CD14-positive monocyte (primary cell): ENCODE data around the gene STK11. TPM values are rescaled to one million over a fixed set of nuclear protein-coding genes. Genes with fewer than 3 reads are reported as not detected.

ENCODE experiments used
- DNase-seq, 3 donors: peaks; one replicate each; pipeline ENCODE4 v3.0.0-alpha.2; 2011 to 2022
- H2AFZ ChIP-seq: 2 replicates; pipeline ENCODE4 v1.6.0; 2012; ENCODE audit warnings: mild to moderate bottlenecking, low read depth, low read length, inconsistent platforms; ENCODE audit not compliant: insufficient read depth, poor library complexity, severe bottlenecking
- H3K27ac ChIP-seq, 2 donors: 1 replicate in 1 of 2; 2 replicates in 1 of 2; pipeline ENCODE4 v1.5.1; 2012 to 2013; ENCODE audit warnings: low read length in 2 of 2, control low read depth in 1 of 2, inconsistent platforms in 1 of 2, low read depth in 1 of 2, mild to moderate bottlenecking in 1 of 2
- H3K27me3 ChIP-seq, 2 donors: one replicate each; pipeline versions ENCODE4 v1.6.0 to v1.6.1; 2011 to 2013; ENCODE audit warnings: low read length in 2 of 2; ENCODE audit not compliant: control insufficient read depth in 2 of 2, insufficient read depth in 2 of 2
- H3K36me3 ChIP-seq, 2 donors: replicated peaks in 1 of 2; 1 replicate in 1 of 2; 2 replicates in 1 of 2; pipeline versions ENCODE4 v1.5.1 to v1.6.1; 2012 to 2013; ENCODE audit warnings: low read length in 2 of 2, control low read depth in 1 of 2, inconsistent platforms in 1 of 2, mild to moderate bottlenecking in 1 of 2; ENCODE audit not compliant: insufficient read depth in 2 of 2, control insufficient read depth in 1 of 2
- H3K4me1 ChIP-seq, 2 donors: 1 replicate in 1 of 2; 2 replicates in 1 of 2; pipeline versions ENCODE4 v1.5.1 to v1.6.1; 2012 to 2013; ENCODE audit warnings: low read length in 2 of 2, control low read depth in 1 of 2, inconsistent platforms in 1 of 2, mild to moderate bottlenecking in 1 of 2, moderate library complexity in 1 of 2; ENCODE audit not compliant: insufficient read depth in 2 of 2, control insufficient read depth in 1 of 2
- H3K4me2 ChIP-seq: replicated peaks from 2 replicates; pipeline ENCODE3; 2012; ENCODE audit warnings: low read length, moderate library complexity, mild to moderate bottlenecking; ENCODE audit not compliant: poor library complexity, severe bottlenecking; ENCODE audit errors: extremely low read depth
- H3K4me3 ChIP-seq, 3 experiments: fragments of 200-600 bp in 1 of 3; sonication (generic) in 1 of 3; replicated peaks in 1 of 3; 1 replicate in 2 of 3; 2 replicates in 1 of 3; pipeline ENCODE4 v1.5.1; 2011 to 2013; ENCODE audit warnings: low read length in 3 of 3, mild to moderate bottlenecking in 3 of 3, control low read depth in 2 of 3, low read depth in 2 of 3, inconsistent platforms in 1 of 3, moderate library complexity in 1 of 3
- H3K79me2 ChIP-seq: 2 replicates; pipeline ENCODE4 v1.6.0; 2012; ENCODE audit warnings: mild to moderate bottlenecking, control low read depth, inconsistent platforms, low read length, moderate library complexity; ENCODE audit not compliant: insufficient read depth
- H3K9ac ChIP-seq: 2 replicates; pipeline ENCODE4 v1.6.0; 2017; ENCODE audit warnings: low read length, mild to moderate bottlenecking; ENCODE audit not compliant: insufficient read depth, poor library complexity, severe bottlenecking
- H3K9me3 ChIP-seq, 2 donors: replicated peaks in 1 of 2; 1 replicate in 1 of 2; 2 replicates in 1 of 2; pipeline versions ENCODE4 v1.5.1 to v1.6.1; 2012 to 2013; ENCODE audit warnings: low read length in 2 of 2, control low read depth in 1 of 2; ENCODE audit not compliant: control insufficient read depth in 1 of 2, insufficient read depth in 1 of 2
- H4K20me1 ChIP-seq: 2 replicates; pipeline ENCODE4 v1.6.0; 2012; ENCODE audit warnings: mild to moderate bottlenecking, low read length, control low read depth, moderate library complexity; ENCODE audit not compliant: insufficient read depth
- H3K27ac Mint-ChIP-seq, 7 donors: one replicate each; pipeline ENCODE4 v1.8.0; 2020; ENCODE audit warnings: mild to moderate bottlenecking in 7 of 7, mixed read lengths in 7 of 7, moderate library complexity in 6 of 7, inconsistent platforms in 2 of 7
- H3K27me3 Mint-ChIP-seq, 3 donors: one replicate each; pipeline ENCODE4 v1.8.0; 2021 to 2022; ENCODE audit warnings: low read depth in 3 of 3, mild to moderate bottlenecking in 3 of 3, mixed read lengths in 3 of 3, moderate library complexity in 3 of 3, inconsistent platforms in 1 of 3
- H3K36me3 Mint-ChIP-seq, 2 donors: one replicate each; pipeline ENCODE4 v1.8.0; 2020; ENCODE audit warnings: mixed read lengths in 2 of 2, inconsistent platforms in 1 of 2, mild to moderate bottlenecking in 1 of 2
- H3K4me1 Mint-ChIP-seq: one replicate; pipeline ENCODE4 v1.8.0; 2020; ENCODE audit warnings: mild to moderate bottlenecking, mixed read lengths
- H3K4me3 Mint-ChIP-seq, 2 donors: one replicate each; pipeline ENCODE4 v1.8.0; 2020; ENCODE audit warnings: mild to moderate bottlenecking in 2 of 2, mixed read lengths in 2 of 2, moderate library complexity in 1 of 2
- H3K9me3 Mint-ChIP-seq, 7 donors: one replicate each; pipeline ENCODE4 v1.8.0; 2020 to 2022; ENCODE audit warnings: mixed read lengths in 7 of 7, mild to moderate bottlenecking in 6 of 7, moderate library complexity in 6 of 7, inconsistent platforms in 2 of 7
- CTCF ChIP-seq: fragments of 200-600 bp; IDR thresholded peaks from one replicate; pipeline ENCODE4 v1.8.0; 2022; ENCODE audit warnings: antibody characterized with exemption, mild to moderate bottlenecking
- WGBS: methylation state at CpG from one replicate; pipeline ENCODE4 v1.1.5; 2013; ENCODE audit warnings: missing lambda C conversion rate; ENCODE audit not compliant: insufficient coverage; 5-methylcytosine and 5-hydroxymethylcytosine counted together
- intact Hi-C, 2 donors: fragments of 100-400 bp; cut with micrococcal nuclease; formaldehyde crosslinking; loops; one replicate each; pipeline versions ENCODE4 v1.15.0 to v1.15.1; 2023
- polyA plus RNA-seq, 3 donors: library from polyadenylated mRNA; depleted of rRNA in 1 of 3; unstranded in 2 of 3; stranded (reverse) in 1 of 3; fragments of 300-500 nt in 2 of 3; fragments of >200 nt in 1 of 3; fragmentation: Illumina TruSeq in 2 of 3; gene quantifications; 1 replicate in 2 of 3; 2 replicates in 1 of 3; pipeline ENCODE4 v1.2.3, GENCODE V29; 2012 to 2021

The STK11 gene
- polyA plus RNA-seq, 3 donors = 6.2 to 72.1 (median 15.4) TPM

- no peak within 1 kb of the TSS for H2AFZ ChIP-seq
- peaks cover 58% of the 10 kb centered on the region for H3K79me2 ChIP-seq
- H3K27me3 ChIP-seq = peaks cover 0 to 8% of the 10 kb centered on the region in 2 donors
- DNase-seq = peak; percentile 99 to 100 (median 99)
- Mint-ChIP-seq H3K27me3 (peaks cover 6 to 14% (median 9%) of the 10 kb centered on the region in 3 donors), H3K4me3 (peak within 1 kb of the TSS; percentile 82 to 89), H3K4me1 (peaks cover 72% of the 10 kb centered on the region), H3K9me3 (peaks cover 0 to 2% (median 0%) of the 10 kb centered on the region in 7 donors), H3K27ac (peak within 1 kb of the TSS; percentile 84 to 94 (median 91)), H3K36me3 (peaks cover 34 to 40% of the 10 kb centered on the region in 2 donors)
- H3K4me2 ChIP-seq = peak within 1 kb of the TSS; percentile 100
- H3K4me3 ChIP-seq = peak within 1 kb of the TSS; percentile 76 to 98 (median 87)
- no peak for TF ChIP-seq CTCF
- under 1% methylated on average over 47 of the region's 50 CpGs for WGBS
- peak within 1 kb of the TSS; percentile 73 to 87 for H3K27ac ChIP-seq
- intact Hi-C loops = loop anchor here in 1 of 2 donors (5.0 kb wide), 1 partner anchor 167 kb away; the partner anchor contains the start of gene GPX4
- peaks cover 76 to 88% of the 10 kb centered on the region in 2 donors for H3K4me1 ChIP-seq
- peak within 1 kb of the TSS; percentile 91 for H3K9ac ChIP-seq
- peaks cover 33 to 37% of the 10 kb centered on the region in 2 donors for H3K36me3 ChIP-seq
- no peaks in the 10 kb centered on the region for H3K9me3 ChIP-seq
- peaks cover 66% of the 10 kb centered on the region for H4K20me1 ChIP-seq
These were observed 63.5 kb downstream of the STK11 start, which contains the start of gene CIRBP for GRCh38 chr19:1269065-1269477. CIRBP (plus strand) TSS chr19:1269332; CDS start chr19:1270934, 1,602 bp downstream.

DNA sequence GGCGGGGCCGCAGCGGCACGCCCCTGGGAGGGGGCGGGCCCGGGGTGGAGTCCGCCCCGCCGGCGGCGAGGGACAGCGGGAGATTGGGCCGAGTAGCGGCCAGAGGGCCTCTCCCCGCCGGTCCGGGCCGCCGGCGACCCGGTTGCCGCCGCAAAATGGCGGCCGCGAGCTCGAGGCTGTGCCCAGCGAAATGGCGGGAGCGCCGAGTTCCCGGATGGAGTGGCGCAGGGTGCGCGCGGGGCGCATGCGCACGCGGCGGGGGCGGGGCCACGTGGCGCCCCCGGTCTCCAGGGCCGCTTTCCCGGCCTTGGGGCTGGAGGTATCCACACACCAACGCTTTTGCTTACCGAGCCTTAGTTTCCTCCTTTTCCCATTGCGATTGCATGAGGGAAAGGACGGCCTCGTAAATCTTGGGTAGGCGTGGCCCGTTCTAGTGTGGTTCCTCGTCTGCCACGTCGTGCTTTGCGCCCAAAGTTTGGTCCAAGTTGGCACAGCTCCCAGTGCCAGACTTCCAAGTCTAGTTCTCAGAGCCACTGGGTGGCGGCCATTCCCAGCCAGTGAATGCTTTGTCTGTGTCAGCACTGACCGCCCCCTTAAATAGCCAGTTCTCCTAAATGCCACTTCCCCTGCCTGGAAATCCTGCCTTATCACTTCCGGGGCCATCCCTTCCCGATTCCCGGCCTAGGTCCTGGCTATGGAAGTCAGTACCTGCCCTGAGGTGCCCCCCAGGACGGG lies 64.1 kb downstream of the STK11 start:
- peaks cover 75% of the 10 kb centered on the region for H3K4me1 Mint-ChIP-seq
- peak overlapping the region; percentile 82 to 94 (median 87) for H3K27ac Mint-ChIP-seq
- intact Hi-C loops = loop anchor here in 1 of 2 donors (5.0 kb wide), 1 partner anchor 167 kb away; the partner anchor contains the start of gene GPX4
- Histone ChIP-seq H4K20me1 (peaks cover 72% of the 10 kb centered on the region), H3K4me3 (peak overlapping the region; percentile 76 to 98 (median 87)), H3K4me1 (peaks cover 82 to 93% of the 10 kb centered on the region in 2 donors), H3K4me2 (peak overlapping the region; percentile 100), H3K9me3 (no peaks in the 10 kb centered on the region), H3K9ac (peak overlapping the region; percentile 91), H3K79me2 (peaks cover 64% of the 10 kb centered on the region), H3K36me3 (peaks cover 39 to 43% of the 10 kb centered on the region in 2 donors), H3K27me3 (peaks cover 0 to 8% of the 10 kb centered on the region in 2 donors), H3K27ac (peak overlapping the region; percentile 73 to 87), H2AFZ (no peak overlapping the region)
- TF ChIP-seq CTCF = no peak
- H3K27me3 Mint-ChIP-seq = peaks cover 5 to 12% (median 9%) of the 10 kb centered on the region in 3 donors
- WGBS = under 1% methylated on average over 61 of the region's 64 CpGs
- peak overlapping the region; percentile 82 to 89 for H3K4me3 Mint-ChIP-seq
- DNase-seq = peak; percentile 75 to 85 (median 79)
- H3K9me3 Mint-ChIP-seq = peaks cover 0 to 2% (median 0%) of the 10 kb centered on the region in 7 donors
- peaks cover 36 to 44% of the 10 kb centered on the region in 2 donors for H3K36me3 Mint-ChIP-seq
